Keratinocyte (primary cell): ENCODE data around the gene CABLES2. TPM values are rescaled to one million over a fixed set of nuclear protein-coding genes. Genes with fewer than 3 reads are reported as not detected.

Source experiments
- DNase-seq: peaks from one replicate; pipeline ENCODE4 v3.0.0-alpha.2; 2011; ENCODE audit warnings: low read depth, missing footprints, low spot score
- FAIRE-seq: peaks from 2 replicates; lab custom pipeline; 2011; peaks lifted over from hg19 to GRCh38; lab: Jason Lieb, UNC
- H2AFZ ChIP-seq: 2 replicates; pipeline ENCODE4 v1.6.0; 2012; ENCODE audit warnings: low read length, control low read depth, inconsistent platforms; ENCODE audit not compliant: control insufficient read depth
- H3K27ac ChIP-seq: 2 replicates; pipeline ENCODE4 v1.5.1; 2011; ENCODE audit warnings: low read length; ENCODE audit not compliant: control insufficient read depth, insufficient read depth
- H3K27me3 ChIP-seq: 3 replicates; pipeline ENCODE4 v1.6.0; 2011; ENCODE audit warnings: low read length; ENCODE audit not compliant: control insufficient read depth, insufficient read depth; ENCODE audit errors: extremely low read depth
- H3K36me3 ChIP-seq, 2 experiments: 2 replicates in 1 of 2; 3 replicates in 1 of 2; pipeline ENCODE4 v1.5.1; 2011; ENCODE audit warnings: low read length in 2 of 2, mild to moderate bottlenecking in 1 of 2; ENCODE audit not compliant: control insufficient read depth in 2 of 2, insufficient read depth in 2 of 2; ENCODE audit errors: extremely low read depth in 1 of 2
- H3K4me1 ChIP-seq: 3 replicates; pipeline ENCODE4 v1.5.1; 2011; ENCODE audit warnings: low read length; ENCODE audit not compliant: control insufficient read depth, insufficient read depth; ENCODE audit errors: extremely low read depth
- H3K4me2 ChIP-seq: 3 replicates; pipeline ENCODE4 v1.6.0; 2011; ENCODE audit warnings: low read depth, low read length; ENCODE audit not compliant: control insufficient read depth, insufficient read depth; ENCODE audit errors: extremely low read depth
- H3K4me3 ChIP-seq, 3 experiments: fragments of 200-600 bp in 1 of 3; sonication (generic) in 1 of 3; 2 replicates in 2 of 3; 3 replicates in 1 of 3; pipeline ENCODE4 v1.5.1; 2011 to 2016; ENCODE audit warnings: low read length in 3 of 3, mild to moderate bottlenecking in 3 of 3, control low read depth in 2 of 3, inconsistent platforms in 1 of 3, low read depth in 1 of 3, mixed read lengths in 1 of 3, mixed run types in 1 of 3, moderate library complexity in 1 of 3; ENCODE audit not compliant: control insufficient read depth in 2 of 3, insufficient read depth in 2 of 3; ENCODE audit errors: extremely low read depth in 1 of 3
- H3K79me2 ChIP-seq: 2 replicates; pipeline ENCODE4 v1.6.0; 2012; ENCODE audit warnings: low read length; ENCODE audit not compliant: control insufficient read depth, insufficient read depth
- H3K9ac ChIP-seq: 3 replicates; pipeline ENCODE4 v1.6.0; 2011; ENCODE audit warnings: low read length; ENCODE audit not compliant: control insufficient read depth, insufficient read depth; ENCODE audit errors: extremely low read depth
- H3K9me1 ChIP-seq: 3 replicates; pipeline ENCODE4 v1.6.0; 2011; ENCODE audit warnings: low read length; ENCODE audit not compliant: control insufficient read depth, insufficient read depth; ENCODE audit errors: extremely low read depth
- H3K9me3 ChIP-seq: 2 replicates; pipeline ENCODE4 v1.5.1; 2012; ENCODE audit warnings: low read depth, low read length; ENCODE audit not compliant: control insufficient read depth
- H4K20me1 ChIP-seq: 3 replicates; pipeline ENCODE4 v1.6.0; 2011; ENCODE audit warnings: low read length; ENCODE audit not compliant: control insufficient read depth, insufficient read depth; ENCODE audit errors: extremely low read depth
- EZH2 ChIP-seq: IDR thresholded peaks from one replicate; pipeline ENCODE4 v1.6.1; 2012; ENCODE audit warnings: inconsistent platforms, mild to moderate bottlenecking, low read length, moderate library complexity
- dilution Hi-C: fragments of 300-500 bp; cut with MboI; formaldehyde crosslinking; loops from one replicate; pipeline ENCODE4 v1.7.0; 2020; ENCODE audit warnings: low sequenced_read_pairs; ENCODE audit not compliant: extremely low pct_ligation_motif_present
- polyA plus RNA-seq, 5 experiments: library from polyadenylated mRNA; depleted of rRNA in 3 of 5; stranded (reverse) in 3 of 5; stranded (forward) in 1 of 5; unstranded in 1 of 5; fragments of >200 nt; gene quantifications; 1 replicate in 1 of 5; 2 replicates in 3 of 5; 3 replicates in 1 of 5; pipeline versions ENCODE4 v1.2.1 to v1.2.3, GENCODE V29; 2011 to 2012; ENCODE audit warnings: missing spikeins in 2 of 5, low read depth in 1 of 5, low replicate concordance in 1 of 5
- TF ChIP-seq, protein P1 (sequence below), 3 experiments: IDR thresholded peaks in 1 of 3; conservative IDR thresholded peaks in 1 of 3; optimal IDR thresholded peaks in 1 of 3; 2 replicates in 2 of 3; 3 replicates in 1 of 3; pipeline versions ENCODE3 to v1.5.1; 2011; ENCODE audit warnings: low read length in 3 of 3, mild to moderate bottlenecking in 3 of 3, moderate library complexity in 2 of 3, control low read depth in 1 of 3, inconsistent platforms in 1 of 3; ENCODE audit not compliant: insufficient read depth in 2 of 3; ENCODE audit errors: extremely low read depth in 1 of 3

The CABLES2 gene
- polyA plus RNA-seq, 1 donor (not counting 4 experiments of a cell fraction or from before 2014, with no cell fraction given): 2.2 TPM

GRCh38 chr20:62405108-62405980 is 1.7 kb downstream of the CABLES2 start:
- peaks cover 12% of the 10 kb centered on the region for H3K4me1 ChIP-seq
- no peak for FAIRE-seq
- peaks cover 7% of the 10 kb centered on the region for H3K79me2 ChIP-seq
- no peak overlapping the region for H3K4me2 ChIP-seq
- peaks cover 0 to 1% of the 10 kb centered on the region in 2 experiments for H3K36me3 ChIP-seq
- DNase-seq: no peak
- H2AFZ ChIP-seq: no peak overlapping the region
- no peak overlapping the region for H3K27ac ChIP-seq
- dilution Hi-C loops: no loop called here
- H3K4me3 ChIP-seq: no peak overlapping the region
- H4K20me1 ChIP-seq: no peaks in the 10 kb centered on the region
- no peaks in the 10 kb centered on the region for H3K9me1 ChIP-seq
- H3K9me3 ChIP-seq: no peaks in the 10 kb centered on the region
- H3K27me3 ChIP-seq: no peaks in the 10 kb centered on the region
- H3K9ac ChIP-seq: no peak overlapping the region
- no peak for TF ChIP-seq EZH2
- TF ChIP-seq, protein P1, sequence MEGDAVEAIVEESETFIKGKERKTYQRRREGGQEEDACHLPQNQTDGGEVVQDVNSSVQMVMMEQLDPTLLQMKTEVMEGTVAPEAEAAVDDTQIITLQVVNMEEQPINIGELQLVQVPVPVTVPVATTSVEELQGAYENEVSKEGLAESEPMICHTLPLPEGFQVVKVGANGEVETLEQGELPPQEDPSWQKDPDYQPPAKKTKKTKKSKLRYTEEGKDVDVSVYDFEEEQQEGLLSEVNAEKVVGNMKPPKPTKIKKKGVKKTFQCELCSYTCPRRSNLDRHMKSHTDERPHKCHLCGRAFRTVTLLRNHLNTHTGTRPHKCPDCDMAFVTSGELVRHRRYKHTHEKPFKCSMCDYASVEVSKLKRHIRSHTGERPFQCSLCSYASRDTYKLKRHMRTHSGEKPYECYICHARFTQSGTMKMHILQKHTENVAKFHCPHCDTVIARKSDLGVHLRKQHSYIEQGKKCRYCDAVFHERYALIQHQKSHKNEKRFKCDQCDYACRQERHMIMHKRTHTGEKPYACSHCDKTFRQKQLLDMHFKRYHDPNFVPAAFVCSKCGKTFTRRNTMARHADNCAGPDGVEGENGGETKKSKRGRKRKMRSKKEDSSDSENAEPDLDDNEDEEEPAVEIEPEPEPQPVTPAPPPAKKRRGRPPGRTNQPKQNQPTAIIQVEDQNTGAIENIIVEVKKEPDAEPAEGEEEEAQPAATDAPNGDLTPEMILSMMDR (optimal IDR thresholded peaks at IDR 0.05 in 1 of 3, IDR thresholded peaks at IDR 0.05 in 1 of 3, conservative IDR thresholded peaks at IDR 0.05 in 1 of 3; ENCODE audit: extremely low read depth in 1 of 3, insufficient read depth in 2 of 3, low read length in 3 of 3): peak in 2 of 3 experiments; percentile 9 to 52

DNA sequence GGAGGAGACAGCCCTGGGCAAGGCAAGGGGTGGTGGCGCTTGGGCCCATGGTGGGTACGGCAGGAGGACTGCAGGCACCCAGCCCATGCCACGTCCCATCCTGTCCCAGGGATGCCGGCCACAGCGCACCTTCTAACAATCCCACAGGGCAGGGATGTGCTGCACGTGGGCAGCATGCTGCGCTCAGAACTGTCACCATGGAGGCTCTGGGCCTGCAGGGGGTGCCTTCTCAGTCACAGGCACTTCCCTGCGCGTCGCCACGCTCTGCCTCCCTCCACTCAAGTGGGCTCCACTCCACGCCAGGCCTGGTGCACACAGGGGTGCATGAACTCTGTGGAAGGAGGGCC is 2.4 kb downstream of the CABLES2 start:
- H3K4me1 ChIP-seq: peaks cover 12% of the 10 kb centered on the region
- no peak overlapping the region for H3K4me3 ChIP-seq
- peaks cover 7% of the 10 kb centered on the region for H3K79me2 ChIP-seq
- no peak for TF ChIP-seq EZH2
- TF ChIP-seq, protein P1 (optimal IDR thresholded peaks at IDR 0.05 in 1 of 3, IDR thresholded peaks at IDR 0.05 in 1 of 3, conservative IDR thresholded peaks at IDR 0.05 in 1 of 3; ENCODE audit: extremely low read depth in 1 of 3, insufficient read depth in 2 of 3, low read length in 3 of 3): no peak
- no peak overlapping the region for H3K27ac ChIP-seq
- no peak overlapping the region for H3K9ac ChIP-seq
- peaks cover 0 to 1% of the 10 kb centered on the region in 2 experiments for H3K36me3 ChIP-seq
- H4K20me1 ChIP-seq: no peaks in the 10 kb centered on the region
- dilution Hi-C loops: no loop called here
- no peak overlapping the region for H2AFZ ChIP-seq
- H3K9me1 ChIP-seq: no peaks in the 10 kb centered on the region
- H3K4me2 ChIP-seq: no peak overlapping the region
- FAIRE-seq (no peak), DNase-seq (no peak)
- H3K9me3 ChIP-seq: no peaks in the 10 kb centered on the region
- H3K27me3 ChIP-seq: no peaks in the 10 kb centered on the region
